Nasal cavity respiratory epithelium epithelial cell of viscerocranial mucosa (primary cell): Measurements from ENCODE around the gene RNF103. TPM values are rescaled to one million over a fixed set of nuclear protein-coding genes. Genes with fewer than 3 reads are reported as not detected.

Experiments
- total RNA-seq: library from RNA; depleted of rRNA; stranded (reverse); fragments of >200 nt; gene quantifications from 2 replicates; pipeline ENCODE4 v1.2.3, GENCODE V29; 2014

The RNF103 gene, protein sequence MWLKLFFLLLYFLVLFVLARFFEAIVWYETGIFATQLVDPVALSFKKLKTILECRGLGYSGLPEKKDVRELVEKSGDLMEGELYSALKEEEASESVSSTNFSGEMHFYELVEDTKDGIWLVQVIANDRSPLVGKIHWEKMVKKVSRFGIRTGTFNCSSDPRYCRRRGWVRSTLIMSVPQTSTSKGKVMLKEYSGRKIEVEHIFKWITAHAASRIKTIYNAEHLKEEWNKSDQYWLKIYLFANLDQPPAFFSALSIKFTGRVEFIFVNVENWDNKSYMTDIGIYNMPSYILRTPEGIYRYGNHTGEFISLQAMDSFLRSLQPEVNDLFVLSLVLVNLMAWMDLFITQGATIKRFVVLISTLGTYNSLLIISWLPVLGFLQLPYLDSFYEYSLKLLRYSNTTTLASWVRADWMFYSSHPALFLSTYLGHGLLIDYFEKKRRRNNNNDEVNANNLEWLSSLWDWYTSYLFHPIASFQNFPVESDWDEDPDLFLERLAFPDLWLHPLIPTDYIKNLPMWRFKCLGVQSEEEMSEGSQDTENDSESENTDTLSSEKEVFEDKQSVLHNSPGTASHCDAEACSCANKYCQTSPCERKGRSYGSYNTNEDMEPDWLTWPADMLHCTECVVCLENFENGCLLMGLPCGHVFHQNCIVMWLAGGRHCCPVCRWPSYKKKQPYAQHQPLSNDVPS
- total RNA-seq, result 22.5 and 26.7 TPM in 2 replicates

DNA sequence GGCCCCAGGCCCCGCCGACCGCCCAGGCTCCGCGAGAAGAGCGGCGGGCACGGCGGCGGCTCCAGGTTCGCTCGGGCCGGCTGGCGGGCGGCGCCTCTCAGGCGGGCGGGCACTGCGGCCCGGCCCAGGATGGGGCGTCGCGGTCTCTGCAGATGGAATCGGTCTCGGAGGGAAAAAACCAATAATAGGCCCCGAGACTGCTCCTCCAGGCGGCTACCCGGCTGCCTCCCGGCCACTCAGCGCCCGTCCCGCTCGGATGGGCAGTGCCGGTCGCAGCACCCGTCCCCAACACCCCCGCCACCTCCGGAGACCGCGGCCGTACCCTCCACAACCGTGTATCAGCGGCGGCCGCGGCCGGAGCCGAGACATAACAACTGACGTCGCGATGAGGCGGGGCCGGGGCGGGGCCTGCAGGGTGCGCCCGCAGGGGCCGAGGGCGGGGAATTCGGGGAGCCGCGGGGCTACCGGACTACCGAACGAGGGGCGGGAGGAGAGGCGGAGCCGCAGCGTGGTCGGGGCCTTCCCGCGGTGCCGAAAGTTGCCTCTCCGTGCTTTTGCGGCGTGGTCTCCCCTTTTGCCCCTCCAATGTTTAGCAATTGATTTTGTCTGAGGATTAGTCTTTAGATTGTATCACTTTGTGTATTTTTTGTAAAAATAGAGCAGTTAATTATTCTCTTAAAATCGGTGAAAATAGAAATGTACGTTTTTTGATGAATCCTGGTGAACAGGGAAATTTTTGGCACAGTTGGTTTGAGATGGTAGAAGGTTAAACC is at the start of gene RNF103:
Gene RNF103 (minus strand): TSS at position 372 of the 773 bp plus-strand sequence. CDS start 979 bp downstream, outside the sequence.

DNA sequence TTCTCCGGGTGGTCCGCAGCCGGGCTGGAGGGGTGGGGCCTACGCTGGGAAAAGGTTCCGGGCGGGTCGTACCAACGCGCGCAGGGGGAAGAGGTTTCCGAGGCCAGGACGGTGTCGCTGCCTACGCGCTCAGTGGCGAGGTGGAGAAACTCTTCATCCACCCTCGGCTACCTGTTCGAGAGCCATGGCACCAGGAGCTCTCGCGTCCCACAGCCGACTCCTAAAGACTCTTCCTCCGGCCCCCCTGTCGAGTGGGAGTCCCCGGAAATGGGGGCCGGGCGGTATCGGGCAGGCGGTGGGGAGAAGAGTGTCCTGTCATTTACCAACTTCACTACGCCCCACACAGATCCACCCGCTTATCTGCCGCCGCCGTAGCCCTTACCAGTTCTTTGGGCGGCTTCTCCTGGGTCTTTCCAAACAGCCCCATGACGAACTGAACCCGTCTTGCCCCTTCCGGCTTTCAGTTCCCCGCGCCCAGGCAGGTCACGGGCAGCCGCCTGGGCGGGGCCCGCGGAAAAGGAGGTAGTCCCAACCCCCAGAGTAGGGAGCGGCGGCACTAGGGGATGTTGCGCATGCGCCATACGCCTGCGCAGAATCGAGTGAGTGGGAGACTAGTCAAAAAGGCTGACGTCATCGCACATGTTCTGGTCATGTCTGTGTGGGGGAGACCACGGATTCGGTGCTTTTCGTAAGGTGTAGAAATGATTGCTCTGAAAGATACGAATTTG is 60.6 kb downstream of the RNF103 start, which contains the start of gene CHMP3:
Gene CHMP3 (minus strand): TSS at position 522 of the 728 bp plus-strand sequence. CDS start 95 bp downstream, at position 427.

Other genes with a start within 250 kb of the RNF103 start
- gene KDM3A, start 182.5 kb downstream of the RNF103 start, total RNA-seq, result 30.1 and 72.7 TPM in 2 replicates
- 67.3 and 166 TPM in 2 replicates for gene CHMP3, start 60.4 kb downstream of the RNF103 start, total RNA-seq
- gene RMND5A, start 96.4 kb upstream of the RNF103 start, total RNA-seq, result 53.7 and 70.4 TPM in 2 replicates
- gene CD8A, start 167.0 kb upstream of the RNF103 start, total RNA-seq, result 0.07 TPM in 1 of 2 replicates, not detected in the other
- gene CD8B, start 238.0 kb upstream of the RNF103 start, total RNA-seq, result not detected in 2 replicates